GM19043 (cell line): ENCODE measurements around the gene BCO2.
"Not testable (repeated sequence)": the region's sequence is repeated elsewhere in the genome, so short reads cannot be mapped to it uniquely, and the experiment has no call there.

Experiments used
- ATAC-seq: cut with Tn5 transposase; IDR thresholded peaks from one replicate; pipeline ENCODE4 v1.9.1; 2021; ENCODE audit warnings: low read depth; ENCODE audit not compliant: unreplicated experiment

The BCO2 gene

GRCh38 chr11:112174789-112175598 lies at the start of gene BCO2:
Gene BCO2, plus strand, starts transcription at chr11:112175512. Its CDS starts 90 bp downstream, at chr11:112175602.
- ATAC-seq = no peak

- no peak for ATAC-seq
These were observed 48.3 kb upstream of the BCO2 start for GRCh38 chr11:112127056-112127455.

GRCh38 chr11:112128483-112129121 lies 46.7 kb upstream of the BCO2 start:
- no peak for ATAC-seq

- ATAC-seq = no peak
These were observed 45.7 kb upstream of the BCO2 start for GRCh38 chr11:112129656-112130055.

- no peak for ATAC-seq
These were observed 42.6 kb upstream of the BCO2 start for GRCh38 chr11:112132737-112133136.

GRCh38 chr11:112134473-112134872 lies 40.8 kb upstream of the BCO2 start:
- ATAC-seq = no peak

- no peak for ATAC-seq
These were observed 31.7 kb upstream of the BCO2 start for GRCh38 chr11:112143597-112143996.

- ATAC-seq = no peak
These were observed 24.8 kb upstream of the BCO2 start for GRCh38 chr11:112150517-112150916.

GRCh38 chr11:112156153-112156955 lies 19.0 kb upstream of the BCO2 start:
- ATAC-seq = no peak

GRCh38 chr11:112156956-112157766 lies 18.2 kb upstream of the BCO2 start:
- ATAC-seq = no peak

- no peak for ATAC-seq
These were observed 15.9 kb upstream of the BCO2 start for GRCh38 chr11:112159098-112160065.

- ATAC-seq = no peak
These were observed 15.0 kb upstream of the BCO2 start for GRCh38 chr11:112160091-112160848.

- ATAC-seq = no peak
These were observed 14.3 kb upstream of the BCO2 start for GRCh38 chr11:112161012-112161411.

GRCh38 chr11:112162200-112162599 lies 13.1 kb upstream of the BCO2 start:
- ATAC-seq = not testable (repeated sequence)

- no peak for ATAC-seq
These were observed 12.4 kb upstream of the BCO2 start for GRCh38 chr11:112162761-112163546.

- ATAC-seq = no peak
These were observed 11.2 kb upstream of the BCO2 start, which contains the start of gene IL18 for GRCh38 chr11:112163875-112164685. Gene IL18, minus strand, starts transcription at chr11:112164094. Its CDS starts 9,041 bp downstream, at chr11:112155053.

GRCh38 chr11:112165049-112165448 lies 10.3 kb upstream of the BCO2 start:
- ATAC-seq = no peak
